Activated CD4-positive, alpha-beta T cell treated with anti-CD3 and anti-CD28 coated beads, Interleukin-2, Interleukin-4, amounts not matched to agents 100 ng/mL and 50 ng/mL, durations not matched to agents 16 hours and 8 hours (primary cell): ENCODE results near the gene COL12A1.

Experiments used
- DNase-seq: peaks from one replicate; pipeline ENCODE4 v3.0.0-alpha.2; 2020; ENCODE audit warnings: low spot score

Gene COL12A1

GRCh38 chr6:75142721-75143120 is 63.1 kb downstream of the COL12A1 start:
- no peak for DNase-seq

GRCh38 chr6:75135876-75136275 is 70.0 kb downstream of the COL12A1 start:
- no peak for DNase-seq

DNA sequence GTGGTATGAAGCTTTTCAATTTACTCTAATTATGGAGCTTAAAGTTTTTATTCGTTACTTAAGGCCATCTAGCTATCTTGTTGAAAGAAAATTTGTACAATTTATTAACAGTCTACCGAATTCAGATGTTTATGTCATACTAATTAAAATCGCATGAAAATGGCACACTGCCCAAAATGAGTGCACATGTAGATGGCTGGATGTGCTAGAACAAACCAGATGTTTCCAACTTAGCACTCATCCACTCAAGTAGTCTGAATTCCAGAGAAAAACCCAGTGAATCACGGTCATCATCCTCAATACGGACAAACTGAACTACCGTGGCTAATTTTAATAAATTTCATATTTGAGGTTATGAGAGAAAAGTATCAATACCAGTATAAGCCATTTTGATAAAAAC is 70.4 kb downstream of the COL12A1 start:
- DNase-seq, result no peak

- no peak for DNase-seq
These were observed 75.1 kb downstream of the COL12A1 start for GRCh38 chr6:75130784-75131183.

DNA sequence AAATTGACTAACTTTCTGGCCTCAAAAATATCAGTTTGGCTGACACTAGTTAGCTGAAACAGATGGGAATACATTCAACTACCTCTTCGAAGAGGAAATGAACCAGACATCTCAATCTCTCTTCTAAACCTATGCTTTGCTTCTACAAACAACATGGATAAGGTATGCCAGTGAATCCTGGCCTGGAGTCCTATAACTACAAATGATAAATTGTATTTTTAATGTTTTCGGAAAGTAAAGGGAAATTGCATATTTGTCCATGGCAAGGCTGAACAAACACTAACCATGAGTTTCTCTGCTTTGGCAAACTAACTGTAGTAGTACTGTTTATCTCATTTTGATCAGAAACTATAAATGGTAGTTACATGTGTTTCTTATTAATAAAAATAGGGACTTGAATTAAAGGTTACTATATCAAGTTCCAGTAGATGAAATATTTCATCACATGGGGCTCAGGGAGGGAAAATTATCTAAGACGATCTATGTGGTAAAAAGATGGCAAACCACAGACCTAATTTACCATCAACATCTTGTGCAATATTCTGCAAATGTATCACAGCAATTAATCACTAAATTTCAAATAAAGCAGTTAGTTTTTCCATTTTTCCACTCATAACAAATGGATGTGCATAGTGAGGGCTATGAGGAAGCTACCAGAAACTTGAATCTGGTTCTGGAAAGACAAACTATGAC is 76.8 kb downstream of the COL12A1 start:
- DNase-seq, result no peak

GRCh38 chr6:75126518-75126917 is 79.3 kb downstream of the COL12A1 start:
- no peak for DNase-seq

- DNase-seq, result no peak
These were observed 80.9 kb downstream of the COL12A1 start for GRCh38 chr6:75124983-75125382.

DNA sequence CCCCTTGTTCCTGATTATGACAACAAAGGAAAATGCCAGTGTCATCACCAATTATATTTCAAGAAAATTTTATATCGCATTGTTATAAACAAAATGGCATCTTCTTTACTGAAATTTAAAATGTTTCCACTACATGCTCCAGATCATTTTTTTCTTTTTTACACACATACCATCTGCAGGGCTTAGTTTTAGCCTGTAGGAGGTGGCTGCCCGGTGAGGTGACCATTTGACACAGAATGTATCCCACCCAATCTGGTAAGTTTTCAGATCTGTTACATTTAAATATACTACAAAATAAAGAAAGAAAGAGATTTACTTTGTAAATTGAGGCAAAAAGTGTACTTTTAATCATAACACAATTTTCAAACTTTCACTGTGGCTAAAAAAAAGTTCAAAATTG is 81.8 kb downstream of the COL12A1 start:
- no peak for DNase-seq

GRCh38 chr6:75118925-75119515 is 86.8 kb downstream of the COL12A1 start:
- no peak for DNase-seq

GRCh38 chr6:75117701-75118100 is 88.2 kb downstream of the COL12A1 start:
- DNase-seq, result no peak

- DNase-seq, result no peak
These were observed 88.9 kb downstream of the COL12A1 start for GRCh38 chr6:75116946-75117345.

GRCh38 chr6:75115481-75115880 is 90.4 kb downstream of the COL12A1 start:
- no peak for DNase-seq

GRCh38 chr6:75114806-75115205 is 91.0 kb downstream of the COL12A1 start:
- DNase-seq, result no peak

- no peak for DNase-seq
These were observed 91.7 kb downstream of the COL12A1 start for GRCh38 chr6:75114195-75114594.

- no peak for DNase-seq
These were observed 92.4 kb downstream of the COL12A1 start for GRCh38 chr6:75113446-75113845.

- DNase-seq, result no peak
These were observed 96.1 kb downstream of the COL12A1 start for GRCh38 chr6:75109765-75110164.

GRCh38 chr6:75109022-75109421 is 96.8 kb downstream of the COL12A1 start:
- no peak for DNase-seq

DNA sequence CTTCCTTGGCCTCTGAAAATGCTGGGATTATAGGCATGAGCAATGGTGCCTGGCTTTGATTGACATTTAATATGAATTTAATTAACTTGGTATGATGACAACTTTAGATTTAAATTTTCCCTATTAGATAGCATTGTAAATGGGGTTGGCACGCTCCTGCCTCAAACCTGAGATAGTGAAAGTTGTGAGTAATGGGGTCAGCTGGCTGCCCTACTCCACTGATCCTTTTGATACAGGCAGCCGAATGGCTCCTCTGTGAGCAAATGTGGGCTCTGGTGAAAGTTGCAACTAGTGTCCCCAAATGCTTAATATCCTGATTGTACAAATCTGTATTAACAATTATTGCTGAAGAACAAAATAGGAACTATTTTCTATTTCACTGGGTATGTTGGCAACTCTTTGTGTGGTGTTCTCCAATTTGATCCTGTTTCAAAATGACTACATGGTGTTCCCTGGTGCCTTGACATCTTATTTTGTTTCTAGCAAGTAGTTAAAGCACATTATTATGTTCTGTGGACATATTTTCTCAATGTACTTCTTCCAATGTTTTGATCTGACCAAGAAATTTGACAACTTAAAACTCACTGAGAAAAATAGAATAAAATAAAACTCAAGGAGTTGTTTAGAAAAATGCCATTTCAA is 97.4 kb downstream of the COL12A1 start:
- DNase-seq, result no peak

DNA sequence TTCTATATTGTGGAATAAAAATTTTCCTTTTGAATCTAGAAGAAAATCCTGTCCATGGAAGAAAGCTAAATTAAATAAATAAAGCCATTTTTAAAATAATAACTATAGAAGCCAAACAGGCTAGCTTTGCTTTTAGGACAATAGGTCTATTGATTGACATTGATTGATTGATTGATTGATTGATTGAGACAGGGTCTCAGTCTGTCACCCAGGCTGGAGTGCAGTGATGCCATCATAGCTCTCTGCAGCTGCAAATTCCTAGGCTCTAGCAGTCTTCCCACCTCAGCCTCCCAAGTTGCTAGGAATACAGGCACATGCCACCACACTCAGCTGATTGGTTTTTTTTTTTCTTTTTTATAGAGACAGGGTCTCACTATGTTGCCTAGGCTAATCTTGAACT is 97.9 kb downstream of the COL12A1 start:
- DNase-seq, result no peak

DNA sequence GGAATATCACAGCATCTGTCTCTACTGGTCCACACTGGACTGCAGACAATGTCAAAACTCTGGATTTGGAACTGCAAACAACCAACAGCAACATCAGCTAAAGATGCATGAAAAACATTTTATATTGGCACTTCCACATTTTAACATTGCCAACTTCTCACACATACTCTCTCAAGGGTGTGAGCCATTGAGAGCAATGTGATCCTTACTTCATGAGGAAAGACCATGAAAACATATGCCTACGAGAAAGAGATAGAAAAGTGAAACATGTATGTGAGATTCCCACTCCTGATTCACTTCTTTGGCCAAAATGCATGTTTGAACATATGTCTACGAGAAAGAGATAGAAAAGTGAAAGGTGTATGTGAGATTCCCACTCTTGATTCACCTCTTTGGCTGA is 99.4 kb downstream of the COL12A1 start:
- no peak for DNase-seq

DNA sequence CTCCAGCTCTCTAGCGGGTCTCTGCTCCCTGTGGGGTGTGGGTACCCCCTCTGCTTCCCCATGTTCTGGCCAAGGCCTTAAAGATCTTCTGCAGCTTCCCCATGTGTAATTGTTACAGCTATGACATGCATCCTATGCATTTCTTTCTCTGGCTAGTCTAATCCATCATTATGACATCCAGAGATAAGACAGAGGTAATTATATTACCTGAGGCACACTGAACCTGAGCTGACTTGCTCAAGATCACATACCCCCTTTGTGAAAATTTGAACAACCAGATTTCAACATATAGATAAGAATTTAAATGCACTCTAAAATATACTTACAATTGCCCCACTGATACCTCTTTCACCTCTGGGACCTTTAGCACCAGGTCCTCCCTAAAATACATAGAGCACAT is 102.4 kb downstream of the COL12A1 start:
- DNase-seq, result no peak

GRCh38 chr6:75102301-75102700 is 103.6 kb downstream of the COL12A1 start:
- DNase-seq, result no peak

DNA sequence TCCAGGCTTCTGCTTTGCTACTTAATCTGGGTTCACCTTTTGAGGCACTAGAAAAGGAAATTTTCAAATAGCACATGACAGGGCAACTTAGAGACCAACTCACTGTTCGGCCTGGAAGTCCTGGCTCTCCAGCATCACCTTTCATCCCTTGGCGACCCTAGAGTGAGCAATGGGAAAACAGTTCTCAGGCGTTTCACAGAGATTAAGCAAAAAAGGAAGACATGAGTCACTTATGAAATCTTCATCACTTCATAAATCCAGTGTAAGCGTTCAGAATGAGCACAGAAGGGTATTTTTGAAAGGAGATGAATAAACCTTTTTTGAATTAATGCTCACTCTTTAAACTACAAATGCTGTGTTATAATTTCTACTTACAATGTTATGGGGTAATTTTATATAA is 104.0 kb downstream of the COL12A1 start:
- no peak for DNase-seq

GRCh38 chr6:75098709-75099108 is 107.1 kb downstream of the COL12A1 start:
- no peak for DNase-seq
